ENCODE data around the gene PARD3.

PARD3 gene

DNA sequence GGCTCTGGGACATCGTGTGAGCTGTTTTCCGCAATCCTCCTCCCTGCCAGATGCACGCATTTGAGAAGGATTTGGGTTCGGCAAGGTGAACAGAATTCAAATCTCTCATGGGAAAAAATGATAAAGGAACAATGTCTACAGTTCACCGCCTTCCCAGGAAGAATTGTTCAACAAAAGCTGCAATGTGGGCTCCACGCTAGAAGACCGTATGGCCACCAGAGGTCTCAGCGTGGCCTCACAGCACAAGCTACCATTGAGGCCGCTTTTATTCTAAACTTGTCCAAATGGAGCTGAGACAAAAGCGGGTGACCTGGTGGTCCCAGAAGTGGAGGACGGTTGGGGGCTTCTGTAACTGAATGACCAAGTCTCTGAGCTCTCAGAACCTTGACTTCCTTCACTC, 733.1 kb downstream of the PARD3 start:
- ChIA-PET CTCF (interaction anchor here (1.3 kb wide), 1 partner anchor 12 kb away, joined by 4 read pairs; no protein-coding TSS in a partner anchor), POLR2A (no interaction called here)
- TF ChIP-seq, protein P1, sequence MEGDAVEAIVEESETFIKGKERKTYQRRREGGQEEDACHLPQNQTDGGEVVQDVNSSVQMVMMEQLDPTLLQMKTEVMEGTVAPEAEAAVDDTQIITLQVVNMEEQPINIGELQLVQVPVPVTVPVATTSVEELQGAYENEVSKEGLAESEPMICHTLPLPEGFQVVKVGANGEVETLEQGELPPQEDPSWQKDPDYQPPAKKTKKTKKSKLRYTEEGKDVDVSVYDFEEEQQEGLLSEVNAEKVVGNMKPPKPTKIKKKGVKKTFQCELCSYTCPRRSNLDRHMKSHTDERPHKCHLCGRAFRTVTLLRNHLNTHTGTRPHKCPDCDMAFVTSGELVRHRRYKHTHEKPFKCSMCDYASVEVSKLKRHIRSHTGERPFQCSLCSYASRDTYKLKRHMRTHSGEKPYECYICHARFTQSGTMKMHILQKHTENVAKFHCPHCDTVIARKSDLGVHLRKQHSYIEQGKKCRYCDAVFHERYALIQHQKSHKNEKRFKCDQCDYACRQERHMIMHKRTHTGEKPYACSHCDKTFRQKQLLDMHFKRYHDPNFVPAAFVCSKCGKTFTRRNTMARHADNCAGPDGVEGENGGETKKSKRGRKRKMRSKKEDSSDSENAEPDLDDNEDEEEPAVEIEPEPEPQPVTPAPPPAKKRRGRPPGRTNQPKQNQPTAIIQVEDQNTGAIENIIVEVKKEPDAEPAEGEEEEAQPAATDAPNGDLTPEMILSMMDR (IDR thresholded peaks at IDR 0.05; ENCODE audit: control extremely low read depth, extremely low read depth, low read depth, missing control alignments): no peak
- no peak for DNase-seq (ENCODE audit: extremely low spot score)

DNA sequence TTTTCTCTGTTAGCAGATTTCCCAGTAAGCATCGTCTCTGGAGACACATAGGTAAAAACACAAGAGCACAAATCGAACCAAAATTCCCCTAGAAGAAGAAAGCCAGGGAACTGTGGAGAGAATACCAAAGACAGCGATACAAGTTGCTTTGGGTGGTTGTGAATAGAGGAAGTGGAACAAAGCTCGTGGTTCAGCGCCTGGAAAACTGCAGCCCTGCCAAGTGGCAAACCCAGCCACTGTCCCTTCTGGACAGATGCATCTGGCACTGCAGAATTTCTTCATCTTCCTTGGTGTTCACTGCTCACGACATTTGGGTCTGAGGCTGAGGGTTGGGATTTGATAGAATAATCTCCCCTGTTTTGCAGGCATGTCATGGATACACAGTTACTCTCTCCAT, 733.8 kb downstream of the PARD3 start:
- TF ChIP-seq, protein P1 (IDR thresholded peaks at IDR 0.05; ENCODE audit: control extremely low read depth, extremely low read depth, low read depth, missing control alignments): no peak
- ChIA-PET CTCF (interaction anchor here (1.3 kb wide), 1 partner anchor 12 kb away, joined by 4 read pairs; no protein-coding TSS in a partner anchor), POLR2A (no interaction called here)
- no peak for DNase-seq (ENCODE audit: extremely low spot score)

DNA sequence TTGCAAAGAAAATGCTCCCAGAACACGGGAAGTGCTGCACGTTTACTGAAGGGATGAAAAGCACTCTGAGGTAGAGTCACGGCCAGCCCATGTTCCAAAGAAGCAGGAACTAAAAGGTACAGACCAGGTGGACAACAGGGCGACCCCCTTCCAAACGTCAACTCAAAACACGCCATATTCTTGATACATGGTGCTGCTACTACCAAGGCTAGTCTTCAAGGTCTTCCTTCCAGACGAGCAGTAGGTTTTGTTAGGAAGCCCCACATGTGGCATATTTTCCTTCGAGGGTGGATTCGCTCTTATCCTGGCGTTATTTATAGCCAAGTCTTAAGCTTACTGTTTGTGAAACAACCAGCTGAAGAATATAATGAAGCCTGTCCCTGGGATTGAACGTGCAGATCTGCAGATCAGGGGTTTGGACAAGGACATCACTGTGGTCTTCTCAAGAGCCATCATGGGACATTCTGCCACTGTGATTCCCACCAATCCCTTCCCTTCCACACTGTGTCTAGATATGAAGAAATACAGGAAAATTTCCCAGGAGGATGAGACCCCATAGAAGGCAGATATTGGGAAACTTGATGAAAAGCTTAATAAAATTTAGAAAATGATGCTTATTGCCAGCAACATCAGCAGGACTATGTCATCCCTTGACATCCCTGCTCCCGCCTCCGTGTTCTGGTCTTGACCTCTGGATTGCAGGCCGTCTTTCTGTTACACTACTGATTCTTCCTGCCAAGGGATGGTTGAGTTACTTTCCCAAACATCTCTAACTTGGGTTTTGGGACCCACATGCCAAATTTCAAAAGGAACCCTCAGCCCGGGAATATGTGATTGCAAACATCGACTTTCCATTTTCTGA, 734.4 kb downstream of the PARD3 start:
- no peak for DNase-seq (ENCODE audit: extremely low spot score)
- POLR2A ChIA-PET: no interaction called here
- CTCF ChIA-PET: no interaction called here
- TF ChIP-seq, protein P1 (IDR thresholded peaks at IDR 0.05; ENCODE audit: control extremely low read depth, extremely low read depth, low read depth, missing control alignments): no peak

DNA sequence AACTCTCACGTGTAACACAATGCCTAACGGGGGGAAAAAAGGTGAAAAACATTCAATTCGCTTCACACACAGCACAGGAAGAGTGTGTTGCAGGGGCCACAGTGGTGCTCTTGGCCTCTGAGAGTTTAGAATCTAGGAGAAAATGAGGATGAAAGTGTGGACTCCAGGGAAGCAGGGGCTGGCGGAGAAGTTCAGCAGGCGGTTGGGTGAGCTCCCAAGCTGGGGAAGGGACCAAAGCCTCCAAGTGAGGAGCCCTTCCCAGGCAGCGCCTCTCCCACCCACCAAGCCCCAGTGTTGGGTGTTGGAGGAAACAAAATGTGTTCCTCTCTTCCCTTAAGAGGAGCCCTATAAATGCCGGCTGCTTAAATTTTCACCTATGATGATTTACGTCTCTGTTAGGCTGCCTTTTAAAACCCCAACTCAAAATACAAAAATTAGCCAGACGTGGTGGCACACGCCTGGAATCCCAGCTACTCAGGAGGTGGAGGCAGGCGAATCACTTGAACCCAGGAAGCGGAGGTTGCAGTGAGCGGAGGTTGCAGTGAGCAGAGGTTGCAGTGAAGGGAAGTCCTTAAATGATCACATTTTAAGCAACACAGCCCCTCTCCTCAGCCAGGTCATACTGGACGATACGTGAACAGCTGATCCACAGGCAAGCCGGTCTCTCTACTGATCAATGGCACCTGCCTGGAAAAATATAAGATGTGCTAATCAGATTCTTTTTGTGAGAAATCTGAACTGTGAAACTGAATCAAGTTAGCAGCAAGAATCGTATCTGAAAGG, 735.2 kb downstream of the PARD3 start:
- CTCF ChIA-PET: no interaction called here
- DNase-seq (ENCODE audit: extremely low spot score): no peak

DNA sequence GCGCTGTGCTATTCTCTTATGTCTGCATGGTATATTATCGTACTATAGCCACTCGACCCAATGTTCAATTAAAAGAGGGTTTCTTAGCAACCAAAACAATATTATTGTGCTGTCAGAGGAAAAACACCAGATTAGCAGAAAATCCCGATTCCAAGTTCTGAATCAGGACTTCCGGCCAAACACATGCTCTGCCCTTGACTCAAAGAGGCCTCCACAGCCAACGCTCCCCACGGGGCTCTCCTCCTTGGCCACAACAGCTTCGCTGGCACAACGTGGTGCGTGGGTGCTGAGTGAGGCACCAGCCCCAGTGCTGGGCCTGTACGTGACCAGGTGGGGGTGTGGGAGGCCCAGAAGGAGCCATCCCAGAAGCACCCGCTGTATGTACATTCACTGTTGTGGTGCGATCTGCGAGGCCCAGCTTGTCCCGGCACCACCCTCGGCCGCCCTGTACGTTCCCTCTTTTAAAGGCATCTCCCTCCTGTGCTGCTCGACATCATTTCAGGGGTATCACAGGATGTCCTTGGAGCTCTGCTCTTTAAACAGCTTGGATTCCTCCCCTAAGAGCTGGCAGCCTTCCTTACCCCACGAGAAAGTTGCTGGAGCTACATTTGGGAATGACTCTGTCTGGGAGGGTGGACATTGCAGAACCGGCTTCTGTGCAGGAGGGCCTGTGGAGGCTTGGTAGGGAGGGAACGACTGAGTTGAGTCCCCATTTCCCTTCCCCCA, 736.2 kb downstream of the PARD3 start:
- ChIA-PET CTCF (no interaction called here), POLR2A (no interaction called here)
- DNase-seq (ENCODE audit: extremely low spot score): no peak
- TF ChIP-seq, protein P1 (IDR thresholded peaks at IDR 0.05; ENCODE audit: control extremely low read depth, extremely low read depth, low read depth, missing control alignments): no peak

More for the DNA sequence above, 735.2 kb downstream of the PARD3 start:
- POLR2A ChIA-PET: no interaction called here
- TF ChIP-seq, protein P1 (IDR thresholded peaks at IDR 0.05; ENCODE audit: control extremely low read depth, extremely low read depth, low read depth, missing control alignments): no peak

Data from GM10248 (cell line).